Right ventricle myocardium inferior (tissue), 1 donor: Measurements from ENCODE around the gene HLA-DQA1. TPM values are rescaled to one million over a fixed set of nuclear protein-coding genes. Genes with fewer than 3 reads are reported as not detected.
"Not testable (repeated sequence)": the region's sequence is repeated elsewhere in the genome, so short reads cannot be mapped to it uniquely, and the experiment has no call there.

Experiments
- ATAC-seq: fragments of 200-7000 bp; cut with Tn5 transposase; one replicate; pipeline ENCODE4 v1.9.1; 2020; ENCODE audit warnings: mild to moderate bottlenecking, moderate library complexity
- DNase-seq: peaks from one replicate; pipeline ENCODE4 v3.0.0; 2021; ENCODE audit errors: missing footprints
- intact Hi-C: fragments of 100-400 bp; cut with DNase I; formaldehyde crosslinking; loops from one replicate; pipeline ENCODE4 v1.11.0; 2022
- long read RNA-seq: library from polyadenylated mRNA; unstranded; transcript quantifications from one replicate; pipeline ENCODE4 v2.0.0, GENCODE V29; 2021
- total RNA-seq: library from RNA; stranded (reverse); fragmentation: NEBNext Ultra II Directional; extraction: Animal tissue kit (Norgen Biotek cat#: 25700); gene quantifications from one replicate; pipeline ENCODE4 v1.2.1, GENCODE V29; 2021
- donor health status: DM: no; HTN: yes; CAD: no; lungs with severe emphysema.

HLA-DQA1 gene
- total RNA-seq, result 5.3 TPM
- long read RNA-seq, result 0 reads

DNA sequence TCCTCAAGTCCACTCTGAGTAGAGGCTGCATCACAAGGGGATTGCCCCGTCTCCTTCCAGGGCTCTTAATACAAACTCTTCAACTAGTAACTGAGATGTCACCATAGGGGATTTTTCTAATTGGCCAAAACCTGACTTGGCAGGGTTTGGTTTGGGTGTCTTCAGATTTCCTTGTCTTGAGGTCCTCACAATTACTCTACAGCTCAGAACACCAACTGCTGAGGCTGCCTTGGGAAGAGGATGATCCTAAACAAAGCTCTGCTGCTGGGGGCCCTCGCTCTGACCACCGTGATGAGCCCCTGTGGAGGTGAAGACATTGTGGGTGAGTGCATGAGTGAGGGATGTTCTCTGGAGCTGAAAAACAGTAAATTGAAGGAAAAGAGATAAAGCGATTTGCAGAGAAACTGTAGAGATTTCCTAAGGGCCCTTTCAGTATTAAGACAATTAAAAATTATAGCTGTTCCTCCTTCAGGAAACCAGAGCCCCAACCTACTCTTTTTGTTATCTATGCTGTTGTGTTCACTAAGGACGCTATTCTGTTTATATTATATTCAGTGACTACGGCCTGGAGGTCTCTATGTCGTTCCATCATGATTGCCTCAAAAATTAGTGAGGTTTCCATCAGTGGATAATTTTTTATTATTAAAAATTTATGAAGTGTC, at the start of gene HLA-DQA1:
HLA-DQA1 (plus strand) TSS at position 188 of the 662 bp plus-strand sequence; CDS start at position 241, 53 bp downstream.
- ATAC-seq (peak; percentile 54), DNase-seq (no peak)
- intact Hi-C loops, result no loop called here

DNA sequence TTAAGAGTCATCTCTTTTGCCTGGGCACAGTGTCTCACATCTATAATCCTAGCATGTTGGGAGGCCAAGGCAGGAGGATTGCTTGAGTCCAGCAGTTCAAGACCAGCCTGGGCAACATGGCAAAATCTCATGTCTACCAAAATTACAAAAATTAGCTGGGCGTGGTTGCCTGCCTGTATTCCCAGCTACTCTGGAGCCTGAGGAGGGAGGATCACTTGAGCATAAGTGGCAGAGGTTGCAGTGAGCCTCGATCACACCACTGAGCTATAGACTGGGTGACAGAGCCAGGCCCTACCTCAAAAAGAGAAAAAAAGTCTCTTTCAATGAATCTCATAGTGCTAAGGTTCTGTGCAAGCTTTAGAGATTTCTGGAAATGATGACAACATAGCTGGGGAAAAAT, 49.0 kb upstream of the HLA-DQA1 start:
- ATAC-seq, result no peak
- DNase-seq, result no peak
- intact Hi-C loops, result loop anchor here (10.0 kb wide), 1 partner anchor 63 kb away; no protein-coding TSS in a partner anchor

DNA sequence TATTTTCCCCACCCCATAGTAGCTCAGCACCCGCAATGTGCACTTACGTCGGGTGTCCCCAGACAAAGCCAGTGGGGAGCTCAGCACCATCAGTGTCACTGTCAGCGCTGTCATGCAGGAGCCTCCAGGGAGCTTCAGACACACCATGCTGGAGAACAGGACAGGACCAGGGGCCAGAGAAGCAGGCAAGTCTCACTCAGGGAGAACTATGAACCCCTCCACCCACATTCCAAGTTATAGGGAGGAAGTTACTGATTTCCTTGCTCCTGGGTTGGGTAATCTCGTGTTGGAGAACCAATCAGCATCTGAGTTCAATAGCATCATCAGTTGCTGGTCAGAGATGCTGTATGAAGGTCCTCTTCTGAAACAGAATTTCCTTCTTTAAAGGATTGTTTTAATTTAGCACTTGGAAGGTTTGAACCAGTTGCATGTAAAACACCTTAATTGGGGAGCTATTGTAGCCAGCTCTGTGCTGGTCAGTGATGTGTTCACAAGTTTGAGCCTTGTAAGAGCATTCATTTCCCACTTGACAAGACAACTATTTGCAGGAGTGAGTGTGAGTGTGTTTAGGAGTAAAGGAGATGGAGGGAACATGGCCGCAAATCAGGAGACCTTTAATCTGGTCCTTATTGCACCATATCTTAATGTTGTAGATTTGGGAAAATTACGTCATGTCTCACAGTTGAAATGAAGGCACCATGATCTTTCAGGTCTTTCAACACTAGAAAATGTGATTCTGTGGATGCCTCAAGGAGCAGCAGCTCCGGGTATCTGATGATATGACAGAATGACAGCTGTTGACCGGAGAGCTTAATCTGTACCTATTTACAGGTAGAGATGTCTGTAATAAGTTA, 47.4 kb upstream of the HLA-DQA1 start, which contains the start of gene HLA-DRB1:
HLA-DRB1 (minus strand) TSS at position 253 of the 854 bp plus-strand sequence; CDS start at position 147, 106 bp downstream.
- DNase-seq, result no peak
- intact Hi-C loops, result loop anchor here (10.0 kb wide), 1 partner anchor 65 kb away; no protein-coding TSS in a partner anchor
- peak; percentile 90 for ATAC-seq

GRCh38 chr6:32590713-32591112, 46.5 kb upstream of the HLA-DQA1 start:
- DNase-seq, ATAC-seq: not testable (repeated sequence)

DNA sequence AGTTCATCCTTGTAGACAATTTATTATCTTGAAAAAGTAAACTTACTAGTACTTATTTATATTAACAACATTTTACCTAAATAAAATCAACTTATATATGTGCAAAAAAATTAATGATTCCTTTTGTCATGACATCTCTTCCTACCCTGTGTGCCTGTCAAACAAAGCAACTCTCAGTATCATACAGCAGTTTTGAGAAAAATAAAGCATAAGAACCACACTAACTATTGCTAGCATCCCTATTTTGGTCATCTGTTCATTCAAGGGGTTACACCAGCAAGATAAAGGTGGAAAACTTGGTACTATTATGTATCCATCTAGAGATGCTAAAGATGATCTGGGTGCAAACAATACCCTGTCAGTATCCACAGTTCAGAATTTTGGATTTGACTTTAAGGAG, 40.2 kb upstream of the HLA-DQA1 start:
- no peak for ATAC-seq
- DNase-seq, result no peak
- intact Hi-C loops, result no loop called here

More at GRCh38 chr6:32590713-32591112, 46.5 kb upstream of the HLA-DQA1 start:
- intact Hi-C loops, result not testable (repeated sequence)

DNA sequence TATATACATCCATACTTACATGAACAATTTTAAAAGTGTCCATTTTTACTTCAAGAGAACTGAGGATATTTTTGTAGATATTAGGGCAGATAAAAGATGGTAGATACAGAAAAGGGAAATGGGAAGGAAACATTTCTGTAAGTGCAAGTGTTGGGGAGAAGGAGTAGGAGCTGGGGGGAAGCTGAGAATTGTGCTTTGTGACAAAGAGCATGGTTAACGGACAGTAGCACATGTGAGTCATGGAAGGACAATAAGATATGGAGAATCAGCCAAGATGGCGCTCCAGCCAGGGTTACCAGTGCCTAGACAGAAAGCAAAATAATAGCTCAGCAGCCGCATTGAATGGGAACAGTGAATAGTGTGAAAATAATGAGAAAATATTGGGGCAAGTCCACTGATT, 34.8 kb upstream of the HLA-DQA1 start:
- ATAC-seq, result no peak
- intact Hi-C loops, result no loop called here
- no peak for DNase-seq

DNA sequence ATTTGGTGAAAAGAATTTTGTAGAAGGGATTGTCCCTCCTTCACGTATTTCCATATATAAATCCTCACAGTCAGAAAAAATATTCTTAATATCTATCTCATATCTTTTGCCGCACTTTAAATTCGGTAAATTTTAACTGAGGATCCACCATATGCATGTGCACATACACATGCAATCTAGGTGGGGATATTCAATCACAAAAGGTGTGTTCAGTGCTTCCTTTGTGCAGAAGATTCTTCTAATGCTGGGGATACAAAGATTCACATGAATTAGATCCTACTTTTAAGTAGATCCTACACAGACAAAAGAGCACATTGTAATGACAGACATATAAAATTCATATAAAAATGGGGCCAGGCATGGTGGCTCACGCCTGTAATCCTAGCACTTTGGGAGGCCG, 34.0 kb upstream of the HLA-DQA1 start:
- DNase-seq, result no peak
- ATAC-seq, result no peak
- intact Hi-C loops, result no loop called here

DNA sequence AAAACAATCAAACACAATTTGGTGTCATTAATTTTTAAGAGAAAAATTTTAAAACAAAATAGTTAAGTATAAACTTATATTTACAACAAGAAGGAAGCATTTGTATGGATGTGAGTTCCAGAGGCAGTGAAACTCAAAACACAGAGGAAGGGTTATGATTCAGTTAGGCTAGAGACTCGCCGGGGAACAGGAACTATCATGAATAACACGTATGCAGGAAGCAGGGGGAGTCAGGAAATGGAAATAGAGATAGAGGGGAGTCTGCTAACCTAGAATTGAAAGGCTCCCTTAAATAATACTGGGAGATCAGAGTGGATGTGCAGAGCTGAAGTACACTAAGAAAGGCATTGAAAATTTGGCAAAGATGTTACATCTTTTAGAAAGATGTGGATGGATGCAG, 33.3 kb upstream of the HLA-DQA1 start:
- DNase-seq, result no peak
- ATAC-seq, result no peak
- intact Hi-C loops, result no loop called here

- DNase-seq (no peak), ATAC-seq (no peak)
- intact Hi-C loops, result no loop called here
Observed at GRCh38 chr6:32604434-32604877, 32.8 kb upstream of the HLA-DQA1 start.

GRCh38 chr6:32607263-32607987, 29.8 kb upstream of the HLA-DQA1 start:
- no peak for ATAC-seq
- intact Hi-C loops, result no loop called here
- DNase-seq, result peak; percentile 47

DNA sequence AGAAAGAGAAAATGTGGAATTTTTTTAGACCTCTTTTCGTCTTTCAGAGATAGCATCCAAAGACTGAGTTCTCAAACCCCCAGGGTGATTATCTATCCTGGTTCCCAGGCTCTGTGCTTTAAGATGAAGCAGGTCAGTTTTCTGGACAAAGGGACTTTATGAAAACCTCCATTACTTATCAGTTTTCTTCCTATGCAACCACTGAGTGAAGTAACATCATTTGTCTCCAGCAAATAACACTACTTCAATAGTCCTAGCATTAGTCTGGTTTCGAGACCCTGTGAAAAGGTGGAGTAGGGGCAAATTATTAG, 29.3 kb upstream of the HLA-DQA1 start:
- DNase-seq (no peak), ATAC-seq (no peak)
- intact Hi-C loops, result no loop called here

- DNase-seq (no peak), ATAC-seq (no peak)
- intact Hi-C loops, result no loop called here
Observed at GRCh38 chr6:32608362-32608761, 28.8 kb upstream of the HLA-DQA1 start.

DNA sequence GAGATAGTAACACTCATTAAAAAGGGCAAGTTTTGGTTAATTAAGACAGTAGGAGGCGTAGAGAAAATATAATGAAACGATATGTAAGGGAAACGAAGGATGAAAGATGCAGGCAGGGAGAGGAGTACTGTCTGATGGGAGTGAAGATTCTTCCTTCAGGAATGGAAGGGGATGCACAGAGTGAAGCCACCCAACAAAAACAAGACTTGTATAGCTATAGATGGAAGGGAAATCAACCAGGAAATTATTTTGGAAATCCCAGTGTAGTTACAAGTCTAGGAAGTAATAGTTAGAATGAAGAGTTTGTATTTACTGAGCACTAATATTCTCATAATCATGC, 27.8 kb upstream of the HLA-DQA1 start:
- intact Hi-C loops, result no loop called here
- no peak for ATAC-seq
- no peak for DNase-seq

- peak; percentile 89 for ATAC-seq
Observed at GRCh38 chr6:32609731-32610640, 27.2 kb upstream of the HLA-DQA1 start.

GRCh38 chr6:32610682-32611296, 26.4 kb upstream of the HLA-DQA1 start:
- intact Hi-C loops, result no loop called here
- ATAC-seq (no peak), DNase-seq (no peak)

More at GRCh38 chr6:32609731-32610640, 27.2 kb upstream of the HLA-DQA1 start:
- no peak for DNase-seq
- intact Hi-C loops, result no loop called here

DNA sequence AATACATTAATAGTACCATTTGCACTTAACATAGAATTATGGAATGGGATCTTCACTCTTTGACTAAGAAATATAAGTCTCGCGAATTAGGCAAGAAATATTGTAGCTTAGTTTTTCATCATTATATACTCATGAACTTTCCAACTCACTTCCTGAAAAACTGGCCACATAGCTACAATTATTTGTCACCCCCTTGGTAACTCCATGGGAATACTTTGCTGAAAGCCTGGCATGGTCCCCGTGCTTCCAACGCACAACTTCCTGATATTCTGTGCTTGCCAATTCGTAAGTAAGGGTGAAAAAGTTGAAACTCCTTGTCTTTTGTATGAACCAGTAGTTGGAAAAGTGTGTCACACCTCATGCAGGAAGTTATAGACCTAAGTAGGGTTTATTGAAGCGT, 23.7 kb upstream of the HLA-DQA1 start:
- intact Hi-C loops, result no loop called here
- DNase-seq (no peak), ATAC-seq (no peak)

GRCh38 chr6:32614366-32615081, 22.7 kb upstream of the HLA-DQA1 start:
- intact Hi-C loops, result no loop called here
- no peak for ATAC-seq
- DNase-seq, result no peak
